HPDE6-E6E7 (cell line): ENCODE results near the gene CRX.
A peak's percentile ranks its signal among the peaks of the same experiment; 100 is the strongest.
"Not testable (repeated sequence)": the region's sequence is repeated elsewhere in the genome, so short reads cannot be mapped to it uniquely, and the experiment has no call there.

ENCODE experiments used
- DNase-seq: peaks from one replicate; pipeline ENCODE4 v3.0.0; 2011; ENCODE audit warnings: missing footprints; ENCODE audit errors: extremely low spot score

Gene CRX

DNA sequence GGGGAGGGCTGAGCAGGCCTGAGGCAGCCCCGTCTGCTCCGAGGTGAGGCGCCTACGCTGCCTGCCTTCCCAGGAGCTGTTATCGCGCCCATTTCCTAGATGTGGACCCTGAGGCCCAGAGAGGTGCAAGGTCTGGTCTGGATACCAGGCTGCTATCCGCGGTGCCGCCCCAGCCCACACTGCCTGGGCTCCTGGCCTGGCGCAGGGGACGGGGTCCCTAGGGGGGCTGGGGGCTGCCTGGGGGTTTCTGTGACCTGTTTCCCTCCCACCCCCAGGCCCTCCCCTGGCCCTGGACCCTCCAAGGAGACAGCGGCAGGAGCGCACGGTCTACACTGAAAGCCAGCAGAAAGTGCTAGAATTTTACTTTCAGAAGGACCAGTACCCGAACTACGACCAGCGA lies 38.1 kb downstream of the CRX start:
- not testable (repeated sequence) for DNase-seq

DNA sequence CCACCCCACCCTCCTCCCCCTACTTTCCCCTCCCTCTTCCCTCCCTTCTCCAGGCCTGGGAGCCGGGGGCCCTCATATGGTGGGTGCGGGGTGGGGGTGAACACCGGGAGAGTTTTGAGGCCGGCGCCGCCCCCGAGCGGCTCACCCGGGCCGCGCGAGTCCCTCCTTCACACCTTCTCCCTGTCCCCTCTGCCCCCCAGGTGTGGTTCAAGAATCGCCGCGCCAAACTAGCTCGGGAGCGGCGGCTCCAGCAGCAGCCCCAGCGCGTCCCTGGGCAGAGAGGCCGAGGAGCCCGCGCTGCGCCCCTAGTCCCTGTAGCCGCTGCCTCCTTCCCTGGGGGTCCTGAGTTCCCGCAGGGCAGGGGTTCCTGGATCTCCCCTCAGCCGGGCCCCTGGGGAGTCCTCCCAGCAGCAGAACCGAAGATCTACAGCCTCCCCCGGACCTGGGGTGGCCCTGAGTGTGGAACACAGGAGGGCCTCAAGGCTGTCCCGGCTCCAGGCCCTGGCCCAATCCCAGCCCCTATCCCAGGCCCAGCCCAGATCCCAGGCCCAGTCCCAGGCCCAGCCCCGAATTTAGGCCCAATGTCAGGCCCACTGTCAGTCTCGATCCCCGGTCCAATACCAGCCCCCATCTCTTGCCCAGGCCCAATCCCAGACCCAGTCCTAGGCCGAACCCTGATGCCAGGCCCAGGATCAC lies 39.0 kb downstream of the CRX start:
- DNase-seq = no peak

DNA sequence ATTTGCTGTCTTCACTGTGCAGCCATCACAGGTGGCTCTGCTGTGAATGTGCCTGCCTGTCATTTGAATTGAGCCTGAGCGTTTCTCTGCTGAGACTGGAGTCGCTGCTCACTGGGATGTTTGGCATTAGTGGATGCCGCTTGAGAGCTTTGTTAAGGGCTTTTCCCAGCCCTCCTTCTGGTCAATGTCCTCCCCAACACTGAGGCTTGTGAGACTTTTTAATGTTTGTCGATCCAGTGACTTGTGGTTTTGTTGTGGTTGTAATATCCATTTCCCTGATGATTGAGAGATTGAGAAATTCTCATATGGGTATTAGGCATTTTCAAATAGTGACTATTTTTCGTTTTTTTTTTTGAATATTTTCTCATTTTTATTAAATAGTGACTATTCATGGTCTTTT lies 39.9 kb downstream of the CRX start:
- no peak for DNase-seq

DNA sequence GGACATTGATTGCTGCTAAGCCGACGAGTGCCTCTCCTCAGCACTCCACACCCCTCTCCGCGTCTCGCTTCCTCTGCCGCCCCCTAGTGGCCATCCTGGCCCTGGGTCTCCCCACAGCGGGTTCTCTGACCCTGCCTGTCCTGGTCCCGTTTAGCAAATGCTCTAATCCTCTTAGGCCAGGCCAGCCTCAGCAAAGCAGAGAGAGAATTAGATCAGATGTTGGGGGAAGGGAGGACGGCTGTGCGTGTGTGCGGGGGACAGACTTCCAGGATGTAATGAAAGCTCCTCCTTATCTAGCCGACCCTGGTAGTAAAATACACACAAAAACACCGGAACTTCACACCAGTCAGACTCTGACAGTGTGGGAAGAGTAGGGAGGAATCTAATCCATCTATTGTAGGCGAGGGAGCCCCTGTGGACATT lies 41.8 kb downstream of the CRX start:
- peak; percentile 85 for DNase-seq

DNA sequence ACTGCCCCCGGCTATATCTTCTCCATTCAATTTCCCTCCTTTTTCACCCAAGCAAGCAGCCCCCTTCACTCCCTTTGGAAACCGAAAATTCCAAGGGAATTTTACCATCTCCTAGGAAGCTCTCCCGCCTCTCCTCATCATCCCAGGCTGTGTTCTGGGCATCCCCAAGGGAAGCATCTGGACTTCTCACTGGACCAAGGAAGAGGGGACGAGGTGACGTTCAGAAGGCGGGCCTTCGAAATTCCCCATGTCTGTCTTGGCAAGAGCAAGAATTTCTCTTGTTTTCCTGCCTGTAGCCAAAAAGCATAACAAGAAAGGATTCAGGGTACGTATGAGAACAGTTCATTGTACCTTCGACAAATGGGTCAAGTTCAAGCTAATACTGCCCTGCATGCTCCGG lies 43.4 kb downstream of the CRX start:
- no peak for DNase-seq

DNA sequence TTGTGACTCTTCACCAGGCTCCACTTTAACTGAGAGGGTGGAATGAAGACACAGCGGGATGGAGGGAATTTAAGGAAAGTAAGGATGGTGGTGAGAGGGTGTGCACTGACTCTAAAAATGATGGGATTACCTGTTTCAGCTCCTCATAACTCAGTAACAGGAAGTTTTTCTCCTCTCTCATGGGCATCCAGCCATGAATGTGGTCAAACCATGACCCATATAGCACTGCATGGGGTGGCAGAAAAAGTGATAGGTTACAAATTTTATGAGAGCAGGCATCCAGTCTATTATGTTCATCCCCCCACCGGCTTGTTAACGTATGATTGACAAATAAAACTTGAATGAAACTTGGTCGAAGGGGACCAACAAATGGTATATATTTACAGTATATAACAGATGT lies 57.2 kb downstream of the CRX start:
- no peak for DNase-seq

DNA sequence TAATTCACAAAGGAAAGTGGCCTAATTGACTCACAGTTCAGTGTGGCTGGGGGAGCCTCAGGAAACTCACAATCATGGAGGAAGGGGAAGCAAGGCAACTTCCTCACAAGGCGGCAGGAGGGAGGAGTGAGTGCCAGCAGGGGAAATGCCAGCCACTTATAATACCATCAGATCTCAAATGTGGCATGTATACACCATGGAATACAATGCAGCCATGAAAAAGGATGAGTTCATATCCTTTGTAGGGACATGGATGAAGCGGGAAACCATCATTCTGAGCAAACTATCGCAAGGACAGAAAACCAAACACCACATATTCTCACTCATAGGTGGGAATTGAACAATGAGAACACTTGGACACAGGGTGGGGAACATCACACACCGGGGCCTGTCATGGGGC lies 57.6 kb downstream of the CRX start:
- not testable (repeated sequence) for DNase-seq

DNA sequence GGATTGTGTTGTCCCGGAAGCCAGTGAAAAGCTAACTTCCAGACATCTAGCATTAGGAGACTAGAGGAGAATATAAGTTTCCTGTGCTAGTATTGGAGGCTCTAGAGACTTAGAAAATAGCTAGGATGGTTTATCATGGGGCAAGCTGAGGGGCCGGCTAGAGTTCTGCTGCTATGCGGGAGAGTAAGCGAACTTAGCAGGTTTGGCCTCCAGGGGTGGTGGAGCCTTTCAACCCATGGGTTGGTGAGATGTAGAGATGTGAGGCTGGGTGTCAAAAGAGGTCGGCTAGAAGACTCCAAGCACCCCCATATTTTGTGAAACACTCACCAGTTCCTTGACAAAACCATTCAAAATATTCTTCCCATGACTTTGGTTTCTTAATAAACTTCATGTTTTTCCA lies 60.0 kb downstream of the CRX start:
- DNase-seq = no peak

DNA sequence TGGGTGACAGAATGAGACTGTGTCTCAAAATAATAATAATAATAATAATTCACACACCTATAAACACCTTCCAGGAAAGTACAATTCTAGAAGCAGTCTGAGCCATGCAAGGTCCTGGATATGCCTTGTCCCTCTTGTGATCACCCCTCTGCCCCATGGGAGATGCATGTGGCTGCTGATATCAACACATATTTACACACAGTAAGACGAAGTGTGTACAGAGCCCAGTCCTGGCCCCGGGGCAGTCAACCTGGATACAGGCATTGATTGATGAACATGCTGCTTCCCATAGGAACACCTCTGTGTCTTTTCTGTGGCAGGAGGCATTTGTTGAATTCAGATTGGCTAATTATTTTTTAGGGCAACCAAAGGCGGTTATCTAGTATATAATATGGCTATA lies 61.2 kb downstream of the CRX start:
- no peak for DNase-seq

DNA sequence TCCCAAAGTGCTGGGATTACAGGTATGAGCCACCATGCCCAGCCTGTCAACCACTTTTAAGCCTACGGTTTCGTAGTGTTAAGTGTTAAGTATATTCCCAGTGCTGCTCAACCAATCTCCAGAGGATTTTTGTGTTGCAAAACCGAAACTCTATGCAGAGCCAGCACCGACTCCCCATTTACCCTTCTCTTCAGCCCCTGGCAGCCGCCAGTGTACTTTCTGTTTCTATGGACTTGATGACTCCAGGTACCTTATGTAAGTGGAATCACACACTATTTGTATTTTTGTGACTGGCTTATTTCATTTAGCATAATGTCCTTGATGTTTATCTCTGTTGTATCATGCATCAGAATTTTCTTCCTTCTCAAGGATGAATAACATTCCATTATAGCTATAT lies 63.3 kb downstream of the CRX start:
- no peak for DNase-seq

DNA sequence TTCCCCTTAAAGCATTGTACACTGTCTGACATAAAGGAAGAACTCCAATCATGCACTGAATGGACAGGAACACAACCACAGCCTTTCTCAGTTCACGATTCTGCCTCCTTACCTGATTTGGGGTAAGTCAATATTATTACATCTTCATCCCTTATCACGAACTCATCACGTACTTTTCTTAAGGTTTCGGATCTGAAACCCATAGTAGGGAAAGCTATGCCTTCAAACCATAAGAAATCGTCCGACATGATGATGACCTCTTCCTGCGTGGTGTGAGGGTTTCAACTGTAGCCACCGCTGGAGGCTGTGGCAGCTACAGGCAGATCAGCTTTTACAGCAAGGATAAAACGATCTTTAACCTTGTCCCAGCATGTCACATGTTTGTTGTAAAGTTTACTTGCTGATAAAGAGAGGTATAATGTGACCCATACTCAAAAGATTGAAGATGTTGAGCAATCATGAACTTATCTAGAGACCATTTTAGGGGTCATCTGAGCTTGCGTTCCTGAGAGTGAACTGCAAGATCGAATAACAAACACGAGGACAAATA lies 64.3 kb downstream of the CRX start, which contains the start of gene SULT2A1:
Gene SULT2A1, minus strand, starts transcription at position 306 of the 550 bp plus-strand sequence. Its CDS starts 58 bp downstream, at position 248.
- no peak for DNase-seq

DNA sequence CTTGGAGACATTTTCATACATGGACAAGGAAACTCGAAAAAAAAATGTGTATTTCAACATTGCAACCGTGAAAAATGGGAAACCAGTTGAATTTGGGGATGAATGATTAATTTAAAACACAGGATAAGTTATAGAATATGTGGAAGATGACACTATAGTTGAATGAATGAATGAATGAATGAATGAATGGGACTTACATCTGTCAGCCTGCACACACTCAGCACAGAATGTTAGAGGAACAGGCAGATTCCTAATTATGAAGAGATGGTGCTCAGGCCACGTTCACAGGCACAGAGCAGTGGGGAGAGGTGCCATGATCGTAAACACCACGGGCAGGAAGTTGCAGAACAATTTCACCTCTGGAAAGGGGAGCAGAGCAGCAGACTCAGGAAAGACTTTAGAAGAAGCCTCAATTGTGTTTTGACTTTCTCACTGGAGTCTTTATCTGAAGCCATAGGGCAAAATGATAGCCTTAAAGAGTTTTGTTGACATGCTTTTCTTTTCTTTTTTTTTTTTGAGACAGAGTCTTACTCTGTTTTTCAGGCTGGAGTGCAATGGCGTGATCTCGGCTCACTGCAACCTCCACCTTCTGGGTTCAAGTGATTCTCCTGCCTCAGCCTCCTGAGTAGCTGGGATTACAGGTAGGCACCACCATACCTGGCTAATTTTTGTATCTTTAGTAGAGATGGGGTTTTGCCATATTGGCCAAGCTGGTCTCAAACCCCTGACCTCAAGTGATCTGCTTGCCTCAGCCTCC lies 69.3 kb downstream of the CRX start:
- no peak for DNase-seq

DNA sequence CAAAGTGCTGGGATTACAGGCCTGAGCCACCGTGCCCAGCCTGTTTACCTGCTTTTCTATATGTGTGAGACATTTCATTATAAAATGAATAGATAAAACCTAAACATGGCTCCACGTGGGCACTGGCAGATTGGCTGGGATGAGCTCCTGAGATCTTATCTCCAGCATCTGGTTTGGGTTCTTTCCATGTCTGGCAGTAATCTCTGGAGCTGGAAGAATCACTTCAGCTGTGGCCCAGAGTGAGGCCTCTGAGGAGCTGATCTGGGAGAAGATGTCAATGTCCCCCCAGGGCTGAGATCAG lies 69.8 kb downstream of the CRX start:
- no peak for DNase-seq

DNA sequence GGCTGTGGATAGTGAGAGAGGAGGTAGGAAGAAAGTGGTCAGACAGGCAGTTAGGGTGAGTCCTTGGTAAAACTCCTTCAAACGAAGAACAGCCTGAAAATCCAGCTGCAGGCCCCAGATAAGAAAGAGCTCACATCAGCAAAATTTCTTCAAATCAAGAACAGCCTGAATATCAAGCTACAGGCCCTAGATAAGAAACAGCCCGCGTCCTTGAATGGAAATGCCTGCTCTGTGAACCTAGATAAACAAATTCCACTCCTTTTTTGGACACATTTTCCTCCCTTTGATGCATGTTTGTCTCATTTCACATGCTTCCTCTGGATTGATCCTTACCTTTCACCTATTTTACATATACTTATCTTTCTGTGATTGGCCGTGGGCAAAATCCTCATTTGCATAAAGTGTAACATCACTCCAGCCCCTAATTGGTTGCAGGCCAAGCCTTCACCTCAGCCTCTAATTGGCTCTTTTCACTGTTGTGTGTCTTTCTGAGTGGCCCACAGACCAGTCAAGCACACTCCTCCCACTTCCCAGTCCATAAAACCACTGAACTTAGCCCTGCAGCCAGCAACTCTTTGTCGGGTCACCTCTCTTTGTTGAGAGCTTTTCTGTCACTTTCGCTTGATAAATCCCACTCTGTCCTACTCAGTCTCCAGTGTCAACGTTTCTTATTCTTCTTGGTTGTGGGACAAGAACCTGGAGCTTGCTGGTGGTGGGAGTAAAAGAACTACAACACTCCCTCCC lies 70.4 kb downstream of the CRX start:
- DNase-seq = no peak
